Coronary artery (tissue), 2 donors: Measurements from ENCODE around the gene PCSK2.

Experiments
- DNase-seq: peaks from one replicate; pipeline ENCODE4 v3.0.0-alpha.2; 2017; ENCODE audit warnings: low spot score
- H3K27ac ChIP-seq, 2 donors: fragments of 200-600 bp; sonication (generic); one replicate each; pipeline ENCODE4 v1.5.1; 2016 to 2019
- H3K4me3 ChIP-seq: fragments of 200-600 bp; sonication (generic); 2 replicates; pipeline ENCODE4 v1.5.1; 2016; ENCODE audit warnings: mild to moderate bottlenecking, moderate library complexity
- CTCF ChIP-seq: fragments of 200-600 bp; sonication (generic); IDR thresholded peaks from one replicate; pipeline ENCODE4 v1.5.1; 2019; ENCODE audit warnings: antibody characterized with exemption

PCSK2 gene

GRCh38 chr20:17403461-17403860 lies 176.6 kb downstream of the PCSK2 start:
- no peak for TF ChIP-seq CTCF
- H3K4me3 ChIP-seq, result no peak overlapping the region
- DNase-seq, result no peak
- no peak overlapping the region for H3K27ac ChIP-seq

DNA sequence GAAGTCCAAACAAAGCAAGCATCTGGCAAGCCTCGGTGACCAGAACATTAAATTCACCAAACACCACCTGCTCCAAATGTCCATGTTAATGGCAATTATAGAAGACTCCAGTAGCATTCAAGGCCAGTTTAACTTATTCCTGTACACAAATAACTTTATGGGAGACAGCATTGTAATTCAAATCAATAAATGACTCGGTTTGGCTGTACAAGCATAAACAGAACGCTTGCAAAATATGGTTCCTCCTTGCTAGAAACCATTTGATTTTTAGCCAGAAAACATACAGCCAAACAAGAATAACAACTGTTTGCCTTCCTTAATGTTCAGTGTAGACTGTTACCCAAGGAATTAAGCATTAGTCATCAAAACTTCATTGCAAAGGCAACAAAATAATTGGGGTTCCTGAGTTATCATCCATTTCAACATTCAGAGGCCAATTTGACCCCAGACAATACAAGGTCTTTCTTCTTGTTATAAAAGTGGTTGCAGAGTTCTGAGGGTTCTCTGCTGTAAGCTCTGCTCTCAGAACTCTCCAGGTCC lies 179.3 kb downstream of the PCSK2 start:
- DNase-seq, result no peak
- no peak for TF ChIP-seq CTCF

DNA sequence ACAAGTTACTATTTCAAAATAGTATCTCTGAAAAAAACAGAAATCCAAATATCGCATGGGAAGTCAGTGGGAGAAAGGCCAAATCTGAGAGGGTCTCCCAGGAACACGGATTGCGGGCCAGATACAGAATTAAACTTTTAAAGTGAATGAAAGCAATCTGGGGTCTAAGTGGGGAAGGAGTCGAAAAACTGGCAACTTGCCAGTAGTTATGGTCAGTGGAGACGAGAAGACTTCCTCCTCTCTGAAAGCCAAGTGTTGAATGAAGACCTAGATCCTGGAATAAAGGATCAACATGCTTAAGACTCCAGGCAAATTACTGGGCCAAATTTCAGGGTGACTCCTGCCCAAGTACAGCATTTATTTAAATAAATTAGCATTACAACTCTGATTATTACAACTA lies 180.7 kb downstream of the PCSK2 start:
- no peak for TF ChIP-seq CTCF
- no peak for DNase-seq

More for the DNA sequence above, 179.3 kb downstream of the PCSK2 start:
- Histone ChIP-seq H3K27ac (no peak overlapping the region), H3K4me3 (no peak overlapping the region)

DNA sequence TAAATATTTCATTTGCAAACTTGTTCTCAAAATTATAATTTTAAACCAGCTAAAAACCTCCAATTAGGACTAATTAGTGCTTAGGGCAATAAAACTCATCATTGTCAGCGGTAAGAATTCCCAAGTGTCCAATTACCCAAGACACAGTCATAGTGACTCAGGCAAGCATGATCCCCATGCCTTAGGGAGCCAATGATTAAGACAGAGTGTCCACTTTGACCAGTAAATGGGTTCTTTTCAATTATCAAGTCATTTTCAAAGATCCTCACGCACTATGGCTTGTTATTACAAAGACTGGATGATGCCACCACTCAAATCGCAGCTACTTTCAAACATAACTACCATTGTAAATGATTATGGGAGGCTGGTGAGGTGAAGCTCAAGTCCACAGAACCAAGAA lies 190.4 kb downstream of the PCSK2 start:
- H3K4me3 ChIP-seq, result no peak overlapping the region
- no peak overlapping the region for H3K27ac ChIP-seq
- no peak for TF ChIP-seq CTCF
- no peak for DNase-seq

More for the DNA sequence above, 180.7 kb downstream of the PCSK2 start:
- H3K4me3 ChIP-seq, result no peak overlapping the region
- no peak overlapping the region for H3K27ac ChIP-seq

DNA sequence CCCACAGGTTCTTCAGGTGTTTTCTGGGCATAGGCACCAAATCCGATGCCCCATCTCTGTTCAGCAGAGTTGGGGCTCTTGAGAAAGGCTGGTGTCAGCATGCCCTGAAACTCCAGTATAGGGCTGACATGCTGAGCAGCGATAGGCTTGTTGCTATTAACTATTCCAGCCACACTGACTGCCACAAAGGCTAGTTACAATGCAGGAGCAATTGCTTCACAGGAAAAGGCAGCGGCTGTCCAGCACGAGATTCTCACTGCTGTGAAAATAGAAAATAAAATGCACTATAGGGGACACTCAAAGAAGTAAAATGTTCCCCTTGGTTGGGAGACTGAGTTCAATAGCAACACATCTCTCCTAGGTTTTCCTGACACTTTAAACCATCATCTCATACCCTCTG lies 191.9 kb downstream of the PCSK2 start:
- Histone ChIP-seq H3K4me3 (no peak overlapping the region), H3K27ac (no peak overlapping the region)
- TF ChIP-seq CTCF, result no peak
- no peak for DNase-seq

DNA sequence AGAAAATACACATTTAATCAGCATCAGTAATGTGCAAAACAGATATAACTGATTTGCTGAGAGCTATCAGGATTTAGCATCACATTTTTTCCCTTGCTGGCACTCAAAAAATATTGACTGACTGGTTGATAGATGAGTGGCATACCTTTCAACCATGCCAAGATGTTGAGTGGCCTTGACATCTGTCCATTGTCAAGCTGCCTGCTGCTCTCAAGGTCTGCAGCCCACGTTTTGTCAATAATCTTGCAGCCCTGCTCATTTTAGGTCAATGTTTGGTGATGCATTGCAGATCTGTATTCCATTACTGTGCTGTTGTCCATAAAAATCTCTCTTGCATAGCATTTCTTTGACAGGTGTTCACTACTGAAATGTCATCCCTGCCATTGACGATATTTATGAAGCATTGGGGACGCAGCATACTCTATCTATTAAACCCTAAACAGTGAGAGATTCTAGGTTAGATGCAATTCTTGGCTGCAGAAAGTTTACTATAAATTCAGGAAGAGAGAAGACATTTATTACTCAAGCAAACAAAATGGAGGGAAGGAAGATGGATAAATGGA lies 192.7 kb downstream of the PCSK2 start:
- Histone ChIP-seq H3K27ac (no peak overlapping the region), H3K4me3 (no peak overlapping the region)
- TF ChIP-seq CTCF, result no peak
- DNase-seq, result no peak

GRCh38 chr20:17421493-17421892 lies 194.7 kb downstream of the PCSK2 start:
- no peak overlapping the region for H3K4me3 ChIP-seq
- no peak for TF ChIP-seq CTCF
- H3K27ac ChIP-seq, result no peak overlapping the region
- DNase-seq, result no peak
